GM21528 (cell line): ENCODE results near the gene THSD4.
"Not testable (repeated sequence)": the region's sequence is repeated elsewhere in the genome, so short reads cannot be mapped to it uniquely, and the experiment has no call there.

Source experiments
- ATAC-seq: cut with Tn5 transposase; IDR thresholded peaks from one replicate; pipeline ENCODE4 v1.9.1; 2021; ENCODE audit warnings: mild to moderate bottlenecking, moderate library complexity; ENCODE audit not compliant: unreplicated experiment, low FRiP score

THSD4 gene

DNA sequence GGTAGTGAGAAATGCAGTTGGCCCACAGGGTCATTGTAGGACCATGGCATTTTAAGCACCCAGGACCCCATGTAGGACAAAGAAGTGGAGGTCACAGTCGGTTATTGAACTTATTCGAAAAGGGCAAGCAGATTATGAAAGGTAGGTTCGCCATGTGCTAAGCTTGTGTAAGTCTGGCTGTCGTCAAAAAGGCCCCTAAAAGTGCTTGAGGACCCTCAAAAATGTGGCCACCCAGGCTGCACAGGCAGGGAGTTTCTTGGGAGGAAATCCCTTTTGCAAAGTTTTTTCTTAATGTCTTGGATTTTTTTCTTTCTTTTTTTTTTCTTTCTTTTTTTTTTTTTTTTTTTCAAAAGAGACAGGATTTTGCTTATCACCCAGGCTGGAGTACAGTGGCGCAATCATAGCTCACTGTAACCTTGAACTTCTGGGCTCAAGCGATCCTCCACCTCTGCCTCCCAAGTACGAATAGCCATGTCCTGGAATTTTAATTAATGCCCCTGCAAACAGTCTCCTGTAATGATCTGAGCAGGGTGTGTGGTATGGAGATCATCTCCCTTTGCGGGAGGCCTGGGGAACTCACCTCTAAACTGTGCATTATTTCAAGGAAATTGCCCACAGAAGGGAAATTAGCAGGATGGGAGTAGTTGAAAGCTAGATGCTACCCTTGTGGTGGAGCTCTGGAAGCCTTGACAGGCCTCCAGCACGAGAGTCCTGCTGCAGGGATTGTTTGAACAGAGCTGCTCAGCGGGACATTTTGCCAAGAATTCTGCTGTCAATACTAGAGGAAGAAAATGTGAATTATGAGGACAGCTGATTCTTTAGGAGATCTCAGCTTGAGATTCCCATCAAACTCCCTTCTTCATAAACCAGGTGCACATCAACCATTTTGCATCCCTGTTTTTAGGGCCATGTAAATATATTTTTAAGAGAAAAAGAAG is 28.4 kb downstream of the THSD4 start:
- ATAC-seq, result no peak

DNA sequence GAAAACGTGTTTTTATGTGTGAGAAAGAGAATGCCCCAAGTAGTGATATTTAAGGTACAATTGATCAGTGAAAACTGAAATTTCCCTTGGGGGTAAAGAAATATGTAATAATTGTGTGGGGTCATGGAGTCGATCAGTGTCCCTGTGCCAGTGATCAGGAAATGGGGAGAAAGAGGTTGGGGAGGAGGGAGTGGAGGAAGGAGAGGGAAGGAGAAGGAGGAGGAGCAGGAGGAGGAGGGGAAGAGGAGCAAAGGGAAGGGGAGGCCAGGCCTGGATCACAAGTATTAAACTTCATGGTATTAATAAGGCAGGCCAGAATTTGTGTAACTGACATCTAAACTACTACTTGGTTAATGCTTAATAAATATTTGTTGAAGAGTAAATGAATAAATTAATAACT is 30.4 kb downstream of the THSD4 start:
- ATAC-seq, result no peak

DNA sequence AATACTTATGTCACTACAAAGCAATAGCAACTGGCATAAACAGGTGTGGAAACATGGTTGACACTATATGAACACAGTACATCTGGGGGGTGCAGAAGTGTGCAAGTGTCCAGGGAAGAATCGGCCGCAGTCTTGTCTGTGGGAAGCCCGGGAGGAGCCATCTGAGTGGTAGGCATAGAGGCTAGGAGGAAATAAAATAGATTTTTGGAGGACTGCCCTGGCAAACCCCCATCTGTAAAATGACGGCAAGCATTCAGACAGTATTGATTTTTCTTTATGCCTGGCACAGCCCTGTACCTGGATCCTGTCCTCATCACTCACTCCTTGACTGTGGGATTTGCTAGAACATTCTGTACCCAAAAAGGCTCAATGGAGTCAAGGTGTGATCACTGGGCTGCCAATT is 31.3 kb downstream of the THSD4 start:
- ATAC-seq, result no peak

DNA sequence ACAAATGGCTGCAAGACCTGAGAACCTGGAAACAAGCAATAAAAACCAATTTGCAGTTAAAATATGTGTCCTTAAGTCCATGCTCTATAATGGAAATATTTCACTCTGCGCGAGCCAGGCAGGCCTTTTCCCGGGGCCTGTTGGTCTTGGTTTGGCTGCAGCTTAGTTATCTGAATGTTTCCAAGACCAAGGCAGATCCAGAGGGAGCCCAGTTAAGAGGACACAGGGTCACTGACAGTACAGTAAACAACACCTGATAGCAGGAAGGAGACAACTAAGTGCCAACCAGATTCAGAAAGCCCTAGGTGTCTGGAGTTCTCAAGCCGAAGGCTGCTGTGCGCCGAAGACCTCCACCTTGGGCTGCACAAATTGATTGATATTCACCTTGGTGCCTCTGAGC is 32.8 kb downstream of the THSD4 start:
- no peak for ATAC-seq

DNA sequence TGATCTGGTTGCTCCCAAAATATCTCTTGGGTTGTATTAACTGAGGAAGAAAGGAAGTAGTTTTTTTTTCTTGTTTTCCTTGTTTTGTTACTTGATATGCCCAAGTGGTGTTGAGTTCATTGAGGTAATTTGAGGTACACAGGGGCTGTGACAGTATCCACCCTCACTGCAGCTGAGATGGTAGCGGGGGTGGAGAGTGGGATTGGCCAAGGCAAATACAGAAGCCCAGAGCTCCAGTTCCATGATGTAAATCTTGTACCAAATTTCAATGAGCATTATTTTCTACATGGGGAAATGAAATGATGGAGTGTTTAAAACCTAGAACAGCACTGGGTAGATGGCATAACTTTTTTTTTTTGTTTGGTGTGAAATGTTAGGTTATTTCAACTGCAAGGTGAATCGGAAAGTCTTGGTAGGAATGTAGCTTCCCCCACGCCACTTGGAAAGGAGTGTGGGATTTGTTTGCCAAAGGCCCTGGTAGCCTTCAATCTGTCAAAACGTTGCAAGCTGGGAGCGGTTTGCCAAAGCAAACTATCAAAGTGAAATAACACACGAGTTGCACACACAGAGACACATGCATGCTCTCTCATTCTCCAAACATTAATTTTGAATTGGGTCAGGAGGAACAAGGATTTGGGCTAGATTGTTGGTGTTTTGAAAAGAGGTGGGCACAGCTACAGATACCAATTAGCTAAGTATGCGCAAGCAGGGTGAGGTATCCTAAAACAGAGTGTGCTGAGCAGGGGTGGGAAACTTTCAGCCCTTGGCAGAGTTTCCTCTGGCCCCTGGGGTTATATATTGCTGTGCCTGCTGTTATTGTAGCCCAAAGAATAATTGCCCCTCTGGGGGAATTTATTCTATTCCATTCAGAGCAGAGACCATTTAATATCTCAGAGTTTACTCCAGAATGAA is 34.6 kb downstream of the THSD4 start:
- ATAC-seq, result no peak

DNA sequence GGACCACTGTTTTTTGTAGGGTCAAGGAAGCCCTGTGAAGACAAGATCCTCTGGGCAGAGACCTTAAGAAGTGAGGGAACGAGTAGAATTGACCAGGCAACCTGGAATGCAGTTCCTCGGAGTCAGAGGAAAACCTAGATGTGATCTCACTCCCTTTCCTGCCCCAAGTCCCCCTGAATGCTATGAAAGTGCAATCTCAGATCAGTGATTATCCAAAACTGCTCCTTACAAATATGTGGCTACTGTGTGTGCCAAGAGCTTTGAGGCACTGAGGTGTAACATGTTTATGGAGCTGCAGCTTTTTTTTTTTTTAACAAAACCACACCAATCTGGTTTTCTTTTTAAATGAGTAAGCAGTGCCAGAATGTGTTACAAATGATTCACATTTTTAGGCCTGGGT is 35.8 kb downstream of the THSD4 start:
- ATAC-seq, result no peak

DNA sequence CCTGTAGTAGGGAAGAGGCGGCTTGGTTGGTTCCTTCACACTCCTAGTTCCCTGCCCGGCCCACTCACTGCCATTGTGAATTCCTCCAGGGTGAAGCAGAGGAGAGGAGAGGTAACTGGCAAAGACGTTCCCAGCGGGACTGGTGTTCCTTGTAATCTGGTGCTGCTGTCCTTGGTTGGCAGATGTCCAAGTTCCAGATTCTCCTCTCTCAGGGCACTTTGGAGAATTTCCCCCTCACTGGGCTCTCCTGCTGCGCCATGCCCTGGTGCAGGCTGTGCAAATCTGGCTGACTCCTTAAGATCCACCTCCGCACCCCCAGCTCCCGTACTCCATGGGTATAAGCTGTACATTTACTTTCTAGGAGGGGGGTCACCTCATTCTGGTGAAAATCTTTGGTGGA is 37.3 kb downstream of the THSD4 start:
- no peak for ATAC-seq

DNA sequence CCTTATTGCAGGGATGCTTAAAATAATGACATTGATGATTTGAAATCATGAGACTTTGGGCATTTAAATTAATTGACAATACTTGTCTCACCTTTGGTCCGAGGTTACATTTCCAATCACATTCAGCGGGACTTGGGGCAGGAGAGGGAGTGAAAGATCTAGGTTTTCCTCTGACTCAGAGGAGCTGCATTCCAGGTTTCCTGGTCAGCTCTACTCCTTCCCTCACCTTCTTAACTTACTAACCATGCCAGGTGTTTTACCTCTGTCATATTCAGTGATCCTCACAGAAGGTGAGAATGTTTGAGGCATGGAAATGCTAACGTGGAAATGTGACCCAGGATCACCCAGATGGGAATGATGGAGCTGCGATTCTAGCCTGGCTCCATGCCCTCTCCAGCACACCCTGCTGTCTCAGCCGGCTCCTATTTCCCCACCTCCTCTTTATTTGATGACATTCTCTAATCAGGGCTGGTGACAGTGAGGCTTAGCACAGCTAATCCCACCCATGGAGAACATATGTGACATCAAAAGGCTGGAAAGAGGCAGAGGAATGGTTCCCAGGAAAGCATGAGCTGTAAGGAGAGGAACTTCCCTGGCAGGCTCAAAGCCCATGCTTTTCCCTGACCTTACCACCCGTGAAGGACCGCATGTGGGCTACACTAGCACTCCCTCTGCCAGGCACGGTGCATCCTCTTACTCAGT is 38.7 kb downstream of the THSD4 start:
- no peak for ATAC-seq

DNA sequence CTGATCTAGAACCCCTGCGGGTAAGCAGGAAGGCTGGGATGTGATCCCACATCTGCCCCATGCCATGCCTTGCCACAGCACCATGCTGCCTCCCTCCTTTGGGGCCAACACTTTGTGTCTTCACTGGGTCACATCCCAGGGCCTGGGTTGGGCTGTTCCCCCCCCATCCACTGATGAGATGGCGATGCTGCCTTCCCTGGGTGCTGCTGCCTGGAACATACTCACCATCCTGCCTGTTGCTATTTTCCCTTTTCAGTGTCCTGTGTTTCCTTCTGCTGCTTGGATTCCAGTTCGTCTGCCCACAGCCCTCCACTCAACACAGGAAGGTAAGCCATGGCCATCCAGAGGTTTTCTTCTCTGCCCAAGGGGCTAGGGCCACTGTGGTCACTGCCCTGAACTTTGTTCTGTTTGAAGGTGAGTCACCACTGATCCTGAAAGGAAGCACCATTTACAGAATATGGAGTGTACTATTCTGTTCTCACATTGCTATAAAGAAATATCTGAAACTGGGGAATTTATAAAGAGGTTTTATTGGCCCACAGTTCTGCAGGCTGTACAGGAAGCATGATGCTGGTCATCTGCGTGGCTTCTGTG is 39.4 kb downstream of the THSD4 start:
- ATAC-seq, result no peak

DNA sequence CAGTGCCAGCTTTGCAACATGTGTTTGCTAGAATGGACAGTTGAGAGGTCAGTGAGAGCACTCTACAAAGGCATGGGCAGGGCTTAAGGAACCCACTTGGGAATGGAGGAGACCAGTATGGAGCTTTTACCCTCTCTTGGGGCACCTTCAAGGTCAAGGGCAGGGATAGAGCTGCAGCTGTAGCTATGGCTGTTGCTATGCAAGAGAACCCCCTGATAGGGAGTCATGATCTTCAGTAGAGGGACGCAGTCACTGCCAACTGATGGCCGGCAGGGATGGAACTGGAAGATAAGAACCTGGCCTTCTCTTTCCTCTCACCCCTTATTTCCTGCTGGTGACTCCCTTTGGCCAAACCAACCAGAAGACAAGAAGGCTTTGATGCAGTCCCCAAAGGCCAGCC is 40.3 kb downstream of the THSD4 start:
- no peak for ATAC-seq

DNA sequence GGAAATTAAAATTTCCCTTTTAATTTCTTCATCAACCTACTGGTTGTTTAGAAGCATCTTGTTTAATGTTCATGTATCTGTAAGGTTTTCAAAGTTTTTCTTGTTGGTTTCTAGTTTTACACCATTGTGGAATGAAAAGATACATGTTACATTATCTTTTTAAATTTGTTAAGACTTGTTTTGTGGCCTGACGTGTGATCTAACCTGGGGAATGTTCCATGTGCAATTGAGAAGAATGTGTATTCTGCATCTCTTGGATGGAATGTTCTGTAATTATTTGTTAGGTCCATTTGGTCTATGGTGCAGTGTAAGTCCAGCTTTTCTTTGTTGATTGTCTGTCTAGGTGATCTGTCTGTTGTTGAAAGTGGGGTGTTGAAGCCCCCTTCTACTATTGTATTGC is 45.7 kb downstream of the THSD4 start:
- ATAC-seq, result no peak

DNA sequence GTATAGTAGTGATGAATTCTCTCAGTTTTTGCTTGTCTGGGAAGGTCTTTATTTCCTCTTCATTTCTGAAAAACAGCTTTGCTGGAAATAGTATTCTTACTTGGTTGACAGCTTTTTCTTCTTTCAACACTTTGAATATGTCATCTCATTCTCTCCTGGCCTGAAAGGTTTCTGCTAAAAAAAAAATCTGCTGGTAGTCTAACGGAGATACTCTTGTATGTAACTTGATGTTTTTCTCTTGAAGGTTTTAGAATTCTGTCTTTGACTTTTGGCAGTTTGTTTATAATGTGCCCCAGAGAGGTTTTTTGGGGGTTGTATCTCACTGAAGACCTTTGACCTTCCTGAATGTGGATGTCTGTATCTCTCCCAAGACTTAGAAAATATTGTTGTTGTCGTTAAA is 47.0 kb downstream of the THSD4 start:
- no peak for ATAC-seq

DNA sequence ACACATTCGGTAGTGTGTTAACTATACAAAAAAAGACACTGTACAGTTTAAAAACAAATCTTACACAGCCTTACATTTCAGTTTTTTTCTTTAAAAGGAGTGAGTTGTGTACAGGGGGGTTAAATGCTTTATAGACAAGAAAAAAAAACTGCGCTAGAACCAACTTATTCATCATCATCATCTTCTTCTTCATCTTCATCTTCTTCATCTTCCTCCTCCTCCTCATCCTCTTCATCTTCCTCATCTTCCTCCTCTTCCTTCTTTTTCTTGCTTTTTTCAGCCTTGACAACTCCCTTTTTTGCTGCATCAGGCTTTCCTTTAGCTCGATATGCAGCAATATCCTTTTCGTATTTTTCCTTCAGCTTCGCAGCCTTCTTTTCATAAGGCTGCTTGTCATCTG is 49.3 kb downstream of the THSD4 start:
- ATAC-seq, result not testable (repeated sequence)

DNA sequence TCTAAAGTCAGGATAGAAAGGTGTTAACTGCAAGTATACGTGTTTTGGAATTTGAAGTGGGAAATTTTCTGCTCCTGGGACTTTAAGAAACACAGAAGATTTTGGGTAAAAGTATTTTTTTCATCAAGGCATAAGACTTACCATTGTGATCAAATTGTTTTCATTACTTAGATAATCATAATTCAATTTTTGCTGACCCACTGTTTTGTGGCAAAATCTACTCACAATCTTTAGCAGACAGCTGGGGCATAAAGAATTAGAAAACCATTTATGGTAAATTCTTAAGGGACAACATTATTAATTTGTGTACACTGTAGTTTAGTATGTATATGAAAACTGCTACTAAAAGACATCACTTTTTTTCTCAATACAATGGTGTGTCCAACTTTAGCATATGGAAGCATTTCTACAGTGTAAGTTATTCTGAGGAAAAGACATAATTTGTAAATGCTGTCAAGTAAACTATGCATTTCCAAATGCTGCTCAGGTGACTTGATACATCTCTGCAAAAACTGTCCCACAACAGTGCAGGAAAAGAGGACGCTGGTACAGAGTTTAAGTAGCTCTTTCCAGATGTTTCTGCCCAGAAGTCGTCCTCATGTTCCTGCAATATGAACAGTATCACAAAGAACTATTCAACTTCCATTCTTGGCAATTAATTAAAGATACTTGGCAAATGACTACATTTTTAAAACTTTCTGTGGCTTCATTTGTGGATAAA is 52.3 kb downstream of the THSD4 start:
- ATAC-seq, result no peak

DNA sequence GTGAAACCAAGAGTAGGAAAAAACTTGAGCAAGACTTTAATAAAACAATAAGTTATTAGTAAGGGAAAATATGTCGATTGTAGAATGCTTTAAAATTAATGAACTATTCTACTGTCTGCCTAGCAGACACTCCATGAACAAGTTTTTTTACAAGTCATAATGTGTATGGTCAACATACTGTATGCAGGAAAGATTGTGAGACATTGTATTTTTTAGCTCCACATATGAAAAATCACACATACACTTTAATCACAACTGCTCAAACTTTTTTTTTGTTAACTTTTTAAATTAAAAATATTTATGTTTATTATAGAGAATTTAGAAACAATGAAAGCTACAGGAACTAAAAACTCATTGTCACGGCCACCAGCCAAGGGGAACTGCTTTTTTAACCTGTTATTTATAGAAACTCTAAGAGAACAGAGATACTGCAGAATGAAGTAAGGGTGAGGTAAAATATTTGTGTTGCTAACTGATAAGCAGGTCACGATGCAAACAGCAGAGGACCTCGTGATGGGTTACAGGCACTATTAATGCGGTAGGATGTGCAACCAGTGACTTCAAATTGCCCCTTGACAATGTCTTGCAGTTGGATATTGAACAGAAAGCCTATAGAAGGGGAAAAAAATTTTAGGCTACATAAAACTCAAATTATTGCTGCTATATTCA is 53.0 kb downstream of the THSD4 start:
- ATAC-seq, result no peak

DNA sequence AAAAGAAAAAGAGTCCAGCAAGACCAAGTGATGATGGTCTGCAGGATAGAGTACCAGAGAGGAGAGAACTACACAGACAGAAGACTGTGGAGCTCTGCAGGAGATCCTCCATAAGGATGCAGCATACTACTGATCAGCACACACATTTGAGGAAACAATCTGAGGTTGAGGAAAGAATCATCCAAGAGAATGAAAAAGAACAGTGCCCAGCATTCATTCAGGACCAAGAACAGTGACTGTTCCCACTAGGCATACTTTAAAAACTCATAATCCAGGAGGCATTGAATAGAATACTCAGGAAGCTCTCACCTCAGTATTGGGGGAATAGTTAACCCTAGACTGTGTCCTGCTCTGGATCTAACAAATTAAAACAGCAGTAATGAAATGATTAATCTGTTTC is 54.9 kb downstream of the THSD4 start:
- no peak for ATAC-seq

DNA sequence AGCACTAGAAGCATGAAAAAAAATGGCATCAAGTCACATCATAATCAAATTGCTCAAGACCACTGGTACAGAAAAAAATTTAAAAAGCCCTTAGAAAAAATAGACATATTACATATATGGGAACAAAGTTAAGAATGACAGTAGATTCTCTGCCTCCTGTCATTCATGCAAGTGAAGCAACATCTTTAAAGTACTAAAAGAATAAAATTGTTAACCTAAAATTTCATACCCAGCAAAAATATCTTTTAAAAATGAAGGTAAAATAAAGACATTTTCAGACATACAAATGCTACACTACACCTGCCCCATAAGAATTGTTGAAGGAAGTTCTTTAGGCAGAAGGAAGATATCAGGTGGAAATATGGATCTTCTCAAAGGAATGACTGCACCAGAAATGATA is 55.9 kb downstream of the THSD4 start:
- ATAC-seq, result no peak

DNA sequence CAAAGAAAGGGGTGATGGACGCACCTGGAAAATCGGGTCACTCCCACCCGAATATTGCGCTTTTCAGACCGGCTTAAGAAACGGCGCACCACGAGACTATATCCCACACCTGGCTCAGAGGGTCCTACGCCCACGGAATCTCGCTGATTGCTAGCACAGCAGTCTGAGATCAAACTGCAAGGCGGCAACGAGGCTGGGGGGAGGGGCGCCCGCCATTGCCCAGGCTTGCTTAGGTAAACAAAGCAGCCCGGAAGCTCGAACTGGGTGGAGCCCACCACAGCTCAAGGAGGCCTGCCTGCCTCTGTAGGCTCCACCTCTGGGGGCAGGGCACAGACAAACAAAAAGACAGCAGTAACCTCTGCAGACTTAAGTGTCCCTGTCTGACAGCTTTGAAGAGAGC is 59.1 kb downstream of the THSD4 start:
- not testable (repeated sequence) for ATAC-seq
